ENCODE data around the gene MAS1. TPM values are rescaled to one million over a fixed set of nuclear protein-coding genes. Genes with fewer than 3 reads are reported as not detected.

MAS1 gene
- polyA plus RNA-seq, 2 of the 4 experiments (the other 2 are of a cell fraction), result not detected

DNA sequence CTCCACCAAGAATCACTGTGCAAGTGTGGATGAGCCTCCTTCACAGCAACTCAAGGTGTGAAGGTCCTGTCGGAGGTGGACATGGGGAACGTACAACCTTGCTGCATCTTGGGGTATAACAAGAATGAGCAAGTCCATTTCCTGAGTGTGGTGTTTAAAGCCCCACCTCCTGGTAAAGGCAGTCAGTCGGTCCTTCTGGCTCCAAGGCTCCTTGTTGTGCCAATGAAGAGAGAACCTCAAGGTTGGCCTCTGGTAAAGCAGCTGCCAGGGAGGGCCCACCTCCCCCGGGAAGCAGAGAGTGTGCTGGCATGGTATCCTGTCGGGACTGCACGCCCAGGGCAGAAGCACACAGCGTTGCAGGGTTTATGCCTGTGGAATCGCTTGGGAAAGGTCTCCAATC lies 12.4 kb upstream of the MAS1 start:
- H3K27ac ChIP-seq, result no peak overlapping the region
- no peak for TF ChIP-seq MAZ (IDR thresholded peaks at IDR 0.05; ENCODE audit: borderline replicate concordance, low read depth, low read length)
- TF ChIP-seq CEBPB (IDR thresholded peaks at IDR 0.05), result no peak
- TF ChIP-seq PHF8 (IDR thresholded peaks at IDR 0.05; ENCODE audit: borderline replicate concordance, low read depth), result no peak
- no peak for TF ChIP-seq RNF2 (IDR thresholded peaks at IDR 0.05; ENCODE audit: borderline replicate concordance, low read depth)
- TF ChIP-seq ZSCAN20 (CRISPR knock-in tag; IDR thresholded peaks at IDR 0.05), result no peak
- no peak for TF ChIP-seq FOXS1 (CRISPR knock-in tag; IDR thresholded peaks at IDR 0.05)
- TF ChIP-seq, protein P1, sequence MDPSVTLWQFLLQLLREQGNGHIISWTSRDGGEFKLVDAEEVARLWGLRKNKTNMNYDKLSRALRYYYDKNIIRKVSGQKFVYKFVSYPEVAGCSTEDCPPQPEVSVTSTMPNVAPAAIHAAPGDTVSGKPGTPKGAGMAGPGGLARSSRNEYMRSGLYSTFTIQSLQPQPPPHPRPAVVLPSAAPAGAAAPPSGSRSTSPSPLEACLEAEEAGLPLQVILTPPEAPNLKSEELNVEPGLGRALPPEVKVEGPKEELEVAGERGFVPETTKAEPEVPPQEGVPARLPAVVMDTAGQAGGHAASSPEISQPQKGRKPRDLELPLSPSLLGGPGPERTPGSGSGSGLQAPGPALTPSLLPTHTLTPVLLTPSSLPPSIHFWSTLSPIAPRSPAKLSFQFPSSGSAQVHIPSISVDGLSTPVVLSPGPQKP (IDR thresholded peaks at IDR 0.05; ENCODE audit: low read depth, low read length), result no peak
- no peak for TF ChIP-seq NFE2L2 (conservative IDR thresholded peaks at IDR 0.05; ENCODE audit: low read length)
- TF ChIP-seq ZNF302 (CRISPR knock-in tag; IDR thresholded peaks at IDR 0.05), result no peak
- FAIRE-seq, result no peak

DNA sequence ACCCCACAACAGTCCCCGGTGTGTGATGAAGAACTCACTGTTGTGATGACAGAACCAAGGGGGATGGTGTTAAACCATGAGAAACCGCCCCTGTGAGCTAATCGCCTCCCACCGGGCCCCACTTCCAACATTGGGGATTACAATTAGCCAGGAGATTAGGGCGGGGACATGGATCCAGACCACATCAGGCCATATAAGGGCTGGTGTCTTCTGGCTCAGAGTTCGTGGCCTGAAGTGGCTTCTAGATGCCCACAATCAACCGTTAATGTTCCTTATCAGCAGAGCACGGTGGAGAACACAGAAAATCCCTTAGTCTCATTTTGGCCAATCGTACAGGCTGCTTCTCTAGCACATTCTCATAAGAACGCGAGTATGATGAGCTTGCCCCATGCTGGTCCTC lies 10.9 kb upstream of the MAS1 start:
- TF ChIP-seq, protein P2, sequence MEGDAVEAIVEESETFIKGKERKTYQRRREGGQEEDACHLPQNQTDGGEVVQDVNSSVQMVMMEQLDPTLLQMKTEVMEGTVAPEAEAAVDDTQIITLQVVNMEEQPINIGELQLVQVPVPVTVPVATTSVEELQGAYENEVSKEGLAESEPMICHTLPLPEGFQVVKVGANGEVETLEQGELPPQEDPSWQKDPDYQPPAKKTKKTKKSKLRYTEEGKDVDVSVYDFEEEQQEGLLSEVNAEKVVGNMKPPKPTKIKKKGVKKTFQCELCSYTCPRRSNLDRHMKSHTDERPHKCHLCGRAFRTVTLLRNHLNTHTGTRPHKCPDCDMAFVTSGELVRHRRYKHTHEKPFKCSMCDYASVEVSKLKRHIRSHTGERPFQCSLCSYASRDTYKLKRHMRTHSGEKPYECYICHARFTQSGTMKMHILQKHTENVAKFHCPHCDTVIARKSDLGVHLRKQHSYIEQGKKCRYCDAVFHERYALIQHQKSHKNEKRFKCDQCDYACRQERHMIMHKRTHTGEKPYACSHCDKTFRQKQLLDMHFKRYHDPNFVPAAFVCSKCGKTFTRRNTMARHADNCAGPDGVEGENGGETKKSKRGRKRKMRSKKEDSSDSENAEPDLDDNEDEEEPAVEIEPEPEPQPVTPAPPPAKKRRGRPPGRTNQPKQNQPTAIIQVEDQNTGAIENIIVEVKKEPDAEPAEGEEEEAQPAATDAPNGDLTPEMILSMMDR (IDR thresholded peaks at IDR 0.05), result no peak
- TF ChIP-seq SMC3 (IDR thresholded peaks at IDR 0.05), result no peak
- no peak for TF ChIP-seq RFX5 (IDR thresholded peaks at IDR 0.05)
- FAIRE-seq (no peak), ATAC-seq (no peak), DNase-seq (ENCODE audit: low read depth in 1 of 2, low spot score in 1 of 2) (no peak)
- CTCF ChIA-PET, result interaction anchor here (0.6 kb wide), 1 partner anchor 194 kb away, joined by 3 read pairs; no protein-coding TSS in a partner anchor
- no peaks in the 10 kb centered on the region for H3K9me3 ChIP-seq
- WGBS (ENCODE audit: missing lambda C conversion rate), result 48% methylated on average over 7 of the region's 11 CpGs
- H3K4me2 ChIP-seq, result no peak overlapping the region
- no peak overlapping the region for H3K27ac ChIP-seq
- no peaks in the 10 kb centered on the region for H3K4me1 ChIP-seq
- POLR2A ChIA-PET, result no interaction called here
- no peak overlapping the region for H3K4me3 ChIP-seq

More for the DNA sequence above, 12.4 kb upstream of the MAS1 start:
- Histone ChIP-seq H3K9me3 (no peaks in the 10 kb centered on the region), H3K4me2 (no peak overlapping the region), H3K4me3 (no peak overlapping the region), H3K4me1 (no peaks in the 10 kb centered on the region)
- 73% methylated on average over 2 of the region's 8 CpGs for WGBS (ENCODE audit: missing lambda C conversion rate)
- ChIA-PET POLR2A (no interaction called here), CTCF (interaction anchor here (0.5 to 1.0 kb wide), 3 partner anchors 9 to 211 kb away, joined by 3 to 4 read pairs (median 3); no protein-coding TSS in a partner anchor)
- no peak for DNase-seq (ENCODE audit: low read depth in 1 of 2, low spot score in 1 of 2)
- ATAC-seq, result no peak

DNA sequence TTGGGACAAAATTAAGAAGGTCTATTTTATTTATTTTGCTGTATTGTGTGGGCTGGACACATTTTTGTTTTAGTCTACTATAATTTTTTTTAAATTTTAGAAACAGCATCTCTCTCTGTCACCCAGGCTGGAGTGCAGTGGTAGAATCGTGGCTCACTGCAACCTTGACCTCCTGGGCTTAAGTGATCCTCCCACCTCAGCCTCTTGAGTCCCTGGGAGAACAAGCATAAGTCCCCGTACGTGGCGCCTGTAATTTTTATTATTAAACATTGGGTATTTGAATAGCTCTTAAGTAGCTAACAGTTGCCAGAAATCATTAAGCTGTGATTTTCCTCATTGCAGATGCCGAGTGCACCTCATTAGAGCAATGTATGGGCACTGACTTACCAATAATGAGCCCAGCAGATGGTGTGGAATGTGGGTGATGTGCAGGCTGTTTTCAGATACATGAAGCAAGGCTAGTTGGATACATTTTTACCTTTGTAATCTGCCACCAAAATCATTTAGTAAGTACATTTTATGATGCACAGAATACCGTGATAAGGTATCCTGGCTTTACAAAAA lies 10.3 kb upstream of the MAS1 start:
- DNase-seq (ENCODE audit: low read depth in 1 of 2, low spot score in 1 of 2) (no peak), ATAC-seq (no peak), FAIRE-seq (no peak)
- WGBS (ENCODE audit: missing lambda C conversion rate), result 26% methylated on average over 6 of the region's 6 CpGs
- ChIA-PET POLR2A (no interaction called here), CTCF (no interaction called here)
- H3K9me3 ChIP-seq, result no peaks in the 10 kb centered on the region
- TF ChIP-seq CEBPB (IDR thresholded peaks at IDR 0.05) (no peak), MAZ (IDR thresholded peaks at IDR 0.05; ENCODE audit: borderline replicate concordance, low read depth, low read length) (no peak), MYC (IDR thresholded peaks at IDR 0.05; ENCODE audit: borderline replicate concordance, low read length) (no peak), CHD4 (IDR thresholded peaks at IDR 0.05; ENCODE audit: borderline replicate concordance) (no peak), ESRRA (IDR thresholded peaks at IDR 0.05; ENCODE audit: borderline replicate concordance, low read length) (no peak)
- H3K4me2 ChIP-seq, result no peak overlapping the region
- H3K27ac ChIP-seq, result no peak overlapping the region
- H3K4me3 ChIP-seq, result no peak overlapping the region
- H3K4me1 ChIP-seq, result no peaks in the 10 kb centered on the region

DNA sequence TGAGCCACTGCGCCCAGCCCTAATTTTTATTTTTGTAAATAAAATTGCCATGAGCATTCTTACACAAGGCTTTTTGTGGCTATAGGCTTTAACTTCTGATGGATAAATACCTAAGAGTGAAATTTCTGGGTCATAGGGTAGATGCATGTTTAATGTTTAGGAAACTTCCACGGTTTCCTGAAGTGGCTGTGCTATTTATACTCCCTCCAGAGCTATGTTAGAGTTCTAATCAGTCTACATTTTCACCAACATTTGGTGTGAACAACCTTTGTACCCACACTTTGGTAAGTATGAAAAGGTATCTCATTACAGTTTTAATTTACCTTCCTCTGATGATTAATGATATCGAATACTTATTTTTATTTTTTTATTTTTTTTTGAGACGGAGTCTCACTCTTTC lies 6.1 kb upstream of the MAS1 start:
- ChIA-PET CTCF (interaction anchor here (1.6 kb wide), 1 partner anchor 21 kb away, joined by 5 read pairs; no protein-coding TSS in a partner anchor), POLR2A (no interaction called here)
- Histone ChIP-seq H3K27ac (no peak overlapping the region), H3K9me3 (no peaks in the 10 kb centered on the region), H3K4me1 (no peaks in the 10 kb centered on the region), H3K4me3 (no peak overlapping the region), H3K4me2 (no peak overlapping the region)
- FAIRE-seq (no peak), ATAC-seq (no peak), DNase-seq (ENCODE audit: low read depth in 1 of 2, low spot score in 1 of 2) (no peak)
- WGBS (ENCODE audit: missing lambda C conversion rate), result 67% methylated on average over 4 of the region's 4 CpGs
- TF ChIP-seq MYC (IDR thresholded peaks at IDR 0.05; ENCODE audit: borderline replicate concordance, low read length) (no peak), SREBF2 (IDR thresholded peaks at IDR 0.05) (no peak), MAZ (IDR thresholded peaks at IDR 0.05; ENCODE audit: borderline replicate concordance, low read depth, low read length) (no peak), CBX8 (IDR thresholded peaks at IDR 0.05) (no peak), NPAS2 (CRISPR knock-in tag; IDR thresholded peaks at IDR 0.05; ENCODE audit: borderline replicate concordance) (no peak), CEBPB (IDR thresholded peaks at IDR 0.05) (no peak), HOXB5 (CRISPR knock-in tag; IDR thresholded peaks at IDR 0.05) (no peak), FOSB (CRISPR knock-in tag; IDR thresholded peaks at IDR 0.05) (no peak)
- TF ChIP-seq, protein P3, sequence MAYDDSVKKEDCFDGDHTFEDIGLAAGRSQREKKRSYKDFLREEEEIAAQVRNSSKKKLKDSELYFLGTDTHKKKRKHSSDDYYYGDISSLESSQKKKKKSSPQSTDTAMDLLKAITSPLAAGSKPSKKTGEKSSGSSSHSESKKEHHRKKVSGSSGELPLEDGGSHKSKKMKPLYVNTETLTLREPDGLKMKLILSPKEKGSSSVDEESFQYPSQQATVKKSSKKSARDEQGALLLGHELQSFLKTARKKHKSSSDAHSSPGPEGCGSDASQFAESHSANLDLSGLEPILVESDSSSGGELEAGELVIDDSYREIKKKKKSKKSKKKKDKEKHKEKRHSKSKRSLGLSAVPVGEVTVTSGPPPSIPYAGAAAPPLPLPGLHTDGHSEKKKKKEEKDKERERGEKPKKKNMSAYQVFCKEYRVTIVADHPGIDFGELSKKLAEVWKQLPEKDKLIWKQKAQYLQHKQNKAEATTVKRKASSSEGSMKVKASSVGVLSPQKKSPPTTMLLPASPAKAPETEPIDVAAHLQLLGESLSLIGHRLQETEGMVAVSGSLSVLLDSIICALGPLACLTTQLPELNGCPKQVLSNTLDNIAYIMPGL (CRISPR knock-in tag; IDR thresholded peaks at IDR 0.05; ENCODE audit: borderline replicate concordance), result no peak
- TF ChIP-seq, protein P4, sequence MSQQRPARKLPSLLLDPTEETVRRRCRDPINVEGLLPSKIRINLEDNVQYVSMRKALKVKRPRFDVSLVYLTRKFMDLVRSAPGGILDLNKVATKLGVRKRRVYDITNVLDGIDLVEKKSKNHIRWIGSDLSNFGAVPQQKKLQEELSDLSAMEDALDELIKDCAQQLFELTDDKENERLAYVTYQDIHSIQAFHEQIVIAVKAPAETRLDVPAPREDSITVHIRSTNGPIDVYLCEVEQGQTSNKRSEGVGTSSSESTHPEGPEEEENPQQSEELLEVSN (IDR thresholded peaks at IDR 0.05; ENCODE audit: borderline replicate concordance, low read depth), result no peak
- TF ChIP-seq, protein P5, sequence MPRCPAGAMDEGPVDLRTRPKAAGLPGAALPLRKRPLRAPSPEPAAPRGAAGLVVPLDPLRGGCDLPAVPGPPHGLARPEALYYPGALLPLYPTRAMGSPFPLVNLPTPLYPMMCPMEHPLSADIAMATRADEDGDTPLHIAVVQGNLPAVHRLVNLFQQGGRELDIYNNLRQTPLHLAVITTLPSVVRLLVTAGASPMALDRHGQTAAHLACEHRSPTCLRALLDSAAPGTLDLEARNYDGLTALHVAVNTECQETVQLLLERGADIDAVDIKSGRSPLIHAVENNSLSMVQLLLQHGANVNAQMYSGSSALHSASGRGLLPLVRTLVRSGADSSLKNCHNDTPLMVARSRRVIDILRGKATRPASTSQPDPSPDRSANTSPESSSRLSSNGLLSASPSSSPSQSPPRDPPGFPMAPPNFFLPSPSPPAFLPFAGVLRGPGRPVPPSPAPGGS (IDR thresholded peaks at IDR 0.05), result no peak
